ENCODE measurements around the gene CYP24A1. TPM values are rescaled to one million over a fixed set of nuclear protein-coding genes. Genes with fewer than 3 reads are reported as not detected.

Gene CYP24A1
- total and polyA plus RNA-seq, 2 experiments from 2014 or later, result 0.43 to 1.2 TPM

DNA sequence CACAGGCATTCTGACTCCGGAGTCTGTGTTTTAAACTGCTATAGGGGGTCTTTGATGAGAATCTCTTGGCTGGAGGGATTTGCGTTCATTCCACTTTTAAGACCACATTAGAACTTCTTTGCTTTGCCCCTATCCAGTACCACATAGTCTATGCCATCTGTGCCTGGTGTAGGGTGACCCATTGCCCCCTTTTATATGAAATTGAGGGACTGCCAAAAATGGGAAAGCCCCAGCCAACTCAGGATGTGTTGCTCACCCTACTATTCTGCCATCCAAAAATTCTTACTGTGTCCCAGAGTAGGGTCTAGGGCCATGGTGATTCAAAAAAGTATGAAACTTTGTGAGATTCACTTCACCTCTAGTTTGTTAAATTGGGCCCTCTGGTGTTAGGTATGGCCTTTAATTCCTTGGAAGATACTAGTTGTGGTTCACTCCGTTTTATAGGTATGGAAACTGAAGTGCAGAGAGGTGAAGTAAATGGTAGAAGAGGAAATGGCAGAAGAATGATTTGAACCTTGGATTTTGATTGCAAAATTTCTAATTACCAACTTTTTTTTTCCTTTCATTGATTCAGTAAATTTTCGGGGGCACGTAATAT lies 35.5 kb upstream of the CYP24A1 start:
- Histone ChIP-seq H3K79me2 (ENCODE audit: insufficient read depth) (peaks cover 61% of the 10 kb centered on the region), H3K9me2 (ENCODE audit: insufficient read depth) (no peaks in the 10 kb centered on the region), H3K9ac (peak overlapping the region; percentile 92), H3K27me3 (replicated peaks; ENCODE audit: insufficient read depth) (no peaks in the 10 kb centered on the region), H3F3A (ENCODE audit: insufficient read depth) (peaks cover 11% of the 10 kb centered on the region; the same call in 1 of the 2 replicates), H3K4me2 (ENCODE audit: unreplicated experiment) (peak overlapping the region; percentile 98), H3K4me3 (peak overlapping the region; percentile 88), H3K4me1 (ENCODE audit: insufficient read depth) (peaks cover 32% of the 10 kb centered on the region), H2AFZ (no peak overlapping the region), H4K20me1 (ENCODE audit: insufficient read depth) (no peaks in the 10 kb centered on the region), H3K27ac (peak overlapping the region; percentile 84), H3K36me3 (ENCODE audit: low read depth) (no peaks in the 10 kb centered on the region), H3K9me3 (ENCODE audit: low read depth) (no peaks in the 10 kb centered on the region)
- WGBS, 2 experiments (ENCODE audit: low coverage in 1 of 2, low lambda C conversion rate in 2 of 2, missing lambda C conversion rate in 2 of 2), result 64 to 65% methylated on average over 5 of the region's 5 CpGs
- DNase-seq, result peak; percentile 24
- in situ Hi-C loops (cut with MboI), result no loop called here
- TF ChIP-seq EZH2 (IDR thresholded peaks at IDR 0.05; ENCODE audit: insufficient read depth, poor library complexity, severe bottlenecking) (no peak), EZH2phosphoT487 (IDR thresholded peaks at IDR 0.05; ENCODE audit: insufficient read depth, low read depth) (no peak)

- H4K20me1 ChIP-seq (ENCODE audit: insufficient read depth), result no peaks in the 10 kb centered on the region
- no peak for TF ChIP-seq EZH2 (IDR thresholded peaks at IDR 0.05; ENCODE audit: insufficient read depth, poor library complexity, severe bottlenecking)
- TF ChIP-seq EZH2phosphoT487 (IDR thresholded peaks at IDR 0.05; ENCODE audit: insufficient read depth, low read depth), result no peak
- peak overlapping the region; percentile 92 for H3K9ac ChIP-seq
- peak; percentile 75 for DNase-seq
- peak overlapping the region; percentile 88 for H3K4me3 ChIP-seq
- H3K9me2 ChIP-seq (ENCODE audit: insufficient read depth), result no peaks in the 10 kb centered on the region
- peak overlapping the region; percentile 98 for H3K4me2 ChIP-seq (ENCODE audit: unreplicated experiment)
- peak overlapping the region; percentile 79 for H2AFZ ChIP-seq
- H3K27me3 ChIP-seq (replicated peaks; ENCODE audit: insufficient read depth), result no peaks in the 10 kb centered on the region
- peaks cover 32% of the 10 kb centered on the region for H3K4me1 ChIP-seq (ENCODE audit: insufficient read depth)
- in situ Hi-C loops (cut with MboI), result no loop called here
- H3F3A ChIP-seq (ENCODE audit: insufficient read depth), result peaks cover 11% of the 10 kb centered on the region; the same call in 1 of the 2 replicates
- H3K79me2 ChIP-seq (ENCODE audit: insufficient read depth), result peaks cover 54% of the 10 kb centered on the region
- H3K9me3 ChIP-seq (ENCODE audit: low read depth), result no peaks in the 10 kb centered on the region
- 1 to 3% methylated on average over 15 of the region's 15 CpGs for WGBS, 2 experiments (ENCODE audit: low coverage in 1 of 2, low lambda C conversion rate in 2 of 2, missing lambda C conversion rate in 2 of 2)
- peak overlapping the region; percentile 84 for H3K27ac ChIP-seq
- no peaks in the 10 kb centered on the region for H3K36me3 ChIP-seq (ENCODE audit: low read depth)
Measured at GRCh38 chr20:54208548-54209176, 34.9 kb upstream of the CYP24A1 start.

DNA sequence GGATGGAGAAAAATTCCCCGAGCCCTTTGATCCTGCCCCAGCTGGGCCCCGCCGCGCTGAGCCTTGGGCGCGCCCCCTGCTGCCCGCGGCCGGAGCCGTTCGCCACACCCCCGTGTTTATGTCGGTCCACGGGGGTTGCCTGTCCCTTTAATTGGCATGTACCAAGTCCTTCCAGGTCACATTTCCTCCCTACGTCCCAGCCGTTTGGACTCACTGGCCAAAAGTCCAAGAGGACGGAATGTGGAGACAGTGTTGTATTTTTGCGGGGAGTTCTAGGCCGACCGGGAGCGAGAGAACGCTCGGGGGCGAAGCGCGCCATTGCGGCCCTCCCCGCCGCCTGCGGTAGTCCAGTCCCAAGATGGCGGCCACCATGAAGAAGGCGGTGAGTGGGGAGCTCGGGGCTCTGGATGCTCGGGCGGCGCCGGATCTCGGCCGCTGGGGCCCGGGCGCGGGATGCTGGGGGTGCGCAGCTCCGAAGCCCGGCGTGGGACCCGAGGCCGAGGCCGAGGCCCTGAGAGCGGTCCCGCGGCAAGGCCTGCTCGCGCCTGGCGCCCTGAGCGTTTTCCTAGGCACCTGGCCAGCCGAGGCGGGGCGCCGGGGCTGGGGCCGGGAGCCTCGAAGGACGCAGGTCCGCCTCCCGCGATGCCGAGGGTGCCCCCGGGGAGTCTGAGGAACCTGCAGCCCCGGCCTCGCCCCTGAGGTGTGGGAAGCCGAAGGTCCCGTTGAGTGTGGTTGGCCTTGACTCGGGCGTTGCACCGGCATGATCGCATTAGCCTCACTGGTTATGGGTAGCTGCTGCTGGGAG lies 34.2 kb upstream of the CYP24A1 start, which contains the start of gene PFDN4:
Gene PFDN4, plus strand, starts transcription at position 345 of the 805 bp plus-strand sequence. Its CDS starts 14 bp downstream, at position 359.
- Histone ChIP-seq H3K9me3 (ENCODE audit: low read depth) (no peaks in the 10 kb centered on the region), H3K79me2 (ENCODE audit: insufficient read depth) (peaks cover 47% of the 10 kb centered on the region), H3K27ac (peak within 1 kb of the TSS; percentile 84), H3K27me3 (replicated peaks; ENCODE audit: insufficient read depth) (no peaks in the 10 kb centered on the region), H3K4me1 (ENCODE audit: insufficient read depth) (peaks cover 27% of the 10 kb centered on the region), H3K9me2 (ENCODE audit: insufficient read depth) (no peaks in the 10 kb centered on the region), H3K9ac (peak within 1 kb of the TSS; percentile 92), H2AFZ (peak within 1 kb of the TSS; percentile 79), H4K20me1 (ENCODE audit: insufficient read depth) (no peaks in the 10 kb centered on the region), H3F3A (ENCODE audit: insufficient read depth) (peaks cover 11% of the 10 kb centered on the region; the same call in 1 of the 2 replicates), H3K4me2 (ENCODE audit: unreplicated experiment) (peak within 1 kb of the TSS; percentile 98), H3K4me3 (peak within 1 kb of the TSS; percentile 88), H3K36me3 (ENCODE audit: low read depth) (no peaks in the 10 kb centered on the region)
- DNase-seq, result peak; percentile 94
- TF ChIP-seq EZH2 (IDR thresholded peaks at IDR 0.05; ENCODE audit: insufficient read depth, poor library complexity, severe bottlenecking) (no peak), EZH2phosphoT487 (IDR thresholded peaks at IDR 0.05; ENCODE audit: insufficient read depth, low read depth) (no peak)
- in situ Hi-C loops (cut with MboI), result no loop called here
- WGBS, 2 experiments (ENCODE audit: low coverage in 1 of 2, low lambda C conversion rate in 2 of 2, missing lambda C conversion rate in 2 of 2), result 1 to 2% methylated on average over 55 to 74 of the region's 76 CpGs

DNA sequence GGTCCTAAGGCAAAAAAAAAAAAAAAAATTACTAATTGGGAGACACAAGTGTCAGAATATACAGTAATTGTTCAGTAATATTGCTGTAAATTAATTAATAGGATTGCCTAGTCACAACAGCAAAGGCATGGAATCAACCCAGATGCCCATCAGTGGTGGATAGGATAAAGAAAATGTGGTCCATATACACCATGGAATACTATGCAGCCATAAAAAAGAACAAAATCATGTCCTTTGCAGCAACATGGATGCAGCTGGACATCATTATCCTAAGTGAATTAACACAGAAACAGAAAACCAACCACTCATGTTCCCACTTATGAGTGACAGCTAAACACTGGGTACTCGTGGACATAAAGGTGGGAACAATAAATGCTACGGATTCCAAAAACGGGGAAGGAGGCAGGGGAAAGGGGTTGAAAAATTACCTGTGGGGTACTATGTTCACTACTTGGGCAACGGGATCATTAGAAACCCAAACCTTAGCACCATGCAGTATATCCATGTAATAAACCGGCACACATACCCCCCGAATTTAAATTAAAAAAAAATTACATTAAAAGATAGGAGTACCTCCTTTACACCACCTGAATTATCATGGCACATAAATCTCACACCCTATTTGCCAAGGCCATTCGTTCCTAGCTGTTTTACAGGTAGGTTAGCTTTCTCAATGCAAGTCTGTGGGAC lies 33.4 kb upstream of the CYP24A1 start:
- H3K9ac ChIP-seq, result peak overlapping the region; percentile 92
- no peaks in the 10 kb centered on the region for H3K36me3 ChIP-seq (ENCODE audit: low read depth)
- peak overlapping the region; percentile 79 for H2AFZ ChIP-seq
- 40 to 45% methylated on average over 7 of the region's 7 CpGs for WGBS, 2 experiments (ENCODE audit: low coverage in 1 of 2, low lambda C conversion rate in 2 of 2, missing lambda C conversion rate in 2 of 2)
- in situ Hi-C loops (cut with MboI), result no loop called here
- H3K9me3 ChIP-seq (ENCODE audit: low read depth), result no peaks in the 10 kb centered on the region
- no peak for TF ChIP-seq EZH2 (IDR thresholded peaks at IDR 0.05; ENCODE audit: insufficient read depth, poor library complexity, severe bottlenecking)
- H3K4me3 ChIP-seq, result peak overlapping the region; percentile 88
- no peaks in the 10 kb centered on the region for H4K20me1 ChIP-seq (ENCODE audit: insufficient read depth)
- peak overlapping the region; percentile 98 for H3K4me2 ChIP-seq (ENCODE audit: unreplicated experiment)
- peaks cover 20% of the 10 kb centered on the region for H3K4me1 ChIP-seq (ENCODE audit: insufficient read depth)
- H3K79me2 ChIP-seq (ENCODE audit: insufficient read depth), result peaks cover 40% of the 10 kb centered on the region
- H3F3A ChIP-seq (ENCODE audit: insufficient read depth), result 0 out of 2 replicates have a peak, but pooled peaks cover 4% of the 10 kb centered on the region
- H3K27ac ChIP-seq, result no peak overlapping the region
- H3K27me3 ChIP-seq (replicated peaks; ENCODE audit: insufficient read depth), result no peaks in the 10 kb centered on the region
- DNase-seq, result no peak
- no peaks in the 10 kb centered on the region for H3K9me2 ChIP-seq (ENCODE audit: insufficient read depth)
